RWPE2 (cell line): Measurements from ENCODE around the gene ZNF558.
"Not testable (repeated sequence)": the region's sequence is repeated elsewhere in the genome, so short reads cannot be mapped to it uniquely, and the experiment has no call there.

Experiments
- ATAC-seq: fragments of 200-7000 bp; cut with Tn5 transposase; 3 replicates; pipeline ENCODE4 v1.9.1; 2021; ENCODE audit warnings: low read depth
- DNase-seq: peaks from one replicate; pipeline ENCODE4 v3.0.0-alpha.2; 2020; ENCODE audit warnings: low spot score
- H3K27ac ChIP-seq: fragments of 450-650 bp; 2 replicates; pipeline ENCODE4 v1.5.1; 2017; ENCODE audit warnings: mild to moderate bottlenecking; ENCODE audit not compliant: poor library complexity, severe bottlenecking
- H3K27me3 ChIP-seq: fragments of 250-450 bp; sonication (Bioruptor Pico); 2 replicates; pipeline ENCODE4 v1.5.1; 2021; ENCODE audit warnings: mild to moderate bottlenecking, moderate library complexity; ENCODE audit not compliant: insufficient read depth, poor library complexity, severe bottlenecking
- H3K36me3 ChIP-seq: fragments of 250-450 bp; sonication (Bioruptor Pico); 2 replicates; pipeline ENCODE4 v1.5.1; 2020; ENCODE audit warnings: low read depth, mild to moderate bottlenecking, moderate library complexity
- H3K4me1 ChIP-seq: fragments of 250-450 bp; sonication (Bioruptor Pico); 2 replicates; pipeline ENCODE4 v1.5.1; 2021; ENCODE audit warnings: mild to moderate bottlenecking, moderate library complexity; ENCODE audit not compliant: insufficient read depth, poor library complexity, severe bottlenecking
- H3K4me3 ChIP-seq: fragments of 250-450 bp; sonication (Bioruptor Pico); 2 replicates; pipeline ENCODE4 v1.5.1; 2021; ENCODE audit warnings: mild to moderate bottlenecking, moderate library complexity; ENCODE audit not compliant: severe bottlenecking
- H3K9me3 ChIP-seq: fragments of 250-450 bp; sonication (Bioruptor Pico); 2 replicates; pipeline ENCODE4 v1.5.1; 2021; ENCODE audit warnings: mild to moderate bottlenecking, moderate library complexity; ENCODE audit not compliant: severe bottlenecking
- CTCF ChIP-seq: fragments of 450-650 bp; IDR thresholded peaks from one replicate; pipeline ENCODE4 v1.5.1; 2017; ENCODE audit warnings: mild to moderate bottlenecking, moderate library complexity; ENCODE audit not compliant: poor library complexity, severe bottlenecking

ZNF558 gene

GRCh38 chr19:8814176-8814575 is 17.9 kb downstream of the ZNF558 start:
- Histone ChIP-seq H3K27me3 (no peaks in the 10 kb centered on the region), H3K27ac (no peak overlapping the region), H3K36me3 (peaks cover 90% of the 10 kb centered on the region), H3K9me3 (peaks cover 62% of the 10 kb centered on the region), H3K4me1 (no peaks in the 10 kb centered on the region), H3K4me3 (no peak overlapping the region)
- ATAC-seq (no peak), DNase-seq (no peak)
- no peak for TF ChIP-seq CTCF

- TF ChIP-seq CTCF: no peak
- no peak overlapping the region for H3K4me3 ChIP-seq
- ATAC-seq (no peak), DNase-seq (no peak)
- H3K4me1 ChIP-seq: no peaks in the 10 kb centered on the region
- peaks cover 69% of the 10 kb centered on the region for H3K36me3 ChIP-seq
- no peaks in the 10 kb centered on the region for H3K27me3 ChIP-seq
- H3K9me3 ChIP-seq: peaks cover 57% of the 10 kb centered on the region
- no peak overlapping the region for H3K27ac ChIP-seq
Measured at GRCh38 chr19:8811315-8812172, 20.6 kb downstream of the ZNF558 start.

GRCh38 chr19:8806661-8807060 is 25.4 kb downstream of the ZNF558 start:
- TF ChIP-seq CTCF: no peak
- DNase-seq (no peak), ATAC-seq (no peak)
- H3K4me3 ChIP-seq: no peak overlapping the region
- no peaks in the 10 kb centered on the region for H3K27me3 ChIP-seq
- peaks cover 27% of the 10 kb centered on the region for H3K9me3 ChIP-seq
- H3K36me3 ChIP-seq: peaks cover 26% of the 10 kb centered on the region
- H3K4me1 ChIP-seq: no peaks in the 10 kb centered on the region
- no peak overlapping the region for H3K27ac ChIP-seq

GRCh38 chr19:8794823-8795222 is 37.3 kb downstream of the ZNF558 start:
- no peak for TF ChIP-seq CTCF
- H3K27ac ChIP-seq: no peak overlapping the region
- no peak for ATAC-seq
- no peaks in the 10 kb centered on the region for H3K36me3 ChIP-seq
- H3K27me3 ChIP-seq: no peaks in the 10 kb centered on the region
- DNase-seq: no peak
- no peaks in the 10 kb centered on the region for H3K4me1 ChIP-seq
- H3K9me3 ChIP-seq: peaks cover 3% of the 10 kb centered on the region
- no peak overlapping the region for H3K4me3 ChIP-seq

GRCh38 chr19:8773587-8773986 is 58.5 kb downstream of the ZNF558 start:
- not testable (repeated sequence) for H3K27ac ChIP-seq, ATAC-seq, H3K9me3 ChIP-seq, H3K4me1 ChIP-seq, DNase-seq, H3K27me3 ChIP-seq, H3K4me3 ChIP-seq, H3K36me3 ChIP-seq

GRCh38 chr19:8769265-8769664 is 62.8 kb downstream of the ZNF558 start:
- not testable (repeated sequence) for H3K36me3 ChIP-seq, ATAC-seq, H3K27me3 ChIP-seq, DNase-seq, H3K9me3 ChIP-seq, H3K4me3 ChIP-seq, H3K27ac ChIP-seq, H3K4me1 ChIP-seq

- H3K9me3 ChIP-seq, H3K4me1 ChIP-seq, H3K27me3 ChIP-seq, H3K4me3 ChIP-seq, H3K27ac ChIP-seq, H3K36me3 ChIP-seq, ATAC-seq: not testable (repeated sequence)
- peak; percentile 63 for DNase-seq
Measured at GRCh38 chr19:8767257-8767656, 64.8 kb downstream of the ZNF558 start.
